CD4-positive, CD25-positive, alpha-beta regulatory T cell (primary cell): ENCODE data around the gene NEURL1. TPM values are rescaled to one million over a fixed set of nuclear protein-coding genes. Genes with fewer than 3 reads are reported as not detected.

Experiments used
- ATAC-seq, 2 donors: fragments of 150-1000 bp; cut with Tn5 transposase; one replicate each; pipeline ENCODE4 v1.10.0; 2021; ENCODE audit warnings: low read depth in 2 of 2, moderate number of reproducible peaks in 2 of 2, moderate library complexity in 1 of 2
- DNase-seq, 3 donors: peaks; one replicate each; pipeline versions ENCODE4 v3.0.0 to v3.0.0-alpha.2; 2012 to 2022; ENCODE audit warnings: mixed read lengths in 1 of 3
- H3K27ac ChIP-seq: one replicate; pipeline ENCODE4 v1.7.0; 2013; ENCODE audit warnings: mild to moderate bottlenecking, low read length; ENCODE audit not compliant: insufficient read depth, poor library complexity, severe bottlenecking
- H3K27me3 ChIP-seq: one replicate; pipeline ENCODE4 v1.7.0; 2013; ENCODE audit warnings: low read length; ENCODE audit not compliant: control insufficient read depth, insufficient read depth
- H3K36me3 ChIP-seq: one replicate; pipeline ENCODE4 v1.7.0; 2013; ENCODE audit warnings: mild to moderate bottlenecking, low read length, moderate library complexity; ENCODE audit not compliant: control insufficient read depth, insufficient read depth
- H3K4me1 ChIP-seq: 2 replicates; pipeline ENCODE4 v1.7.0; 2013; ENCODE audit warnings: mild to moderate bottlenecking, low read length; ENCODE audit not compliant: insufficient read depth, control insufficient read depth, poor library complexity, severe bottlenecking
- H3K4me3 ChIP-seq: one replicate; pipeline ENCODE4 v1.7.0; 2013; ENCODE audit warnings: low read depth, mild to moderate bottlenecking, low read length, moderate library complexity
- H3K9me3 ChIP-seq, 2 experiments: 1 replicate in 1 of 2; 2 replicates in 1 of 2; pipeline ENCODE4 v1.7.0; 2013; ENCODE audit warnings: low read length in 2 of 2, mild to moderate bottlenecking in 1 of 2, moderate library complexity in 1 of 2; ENCODE audit not compliant: control insufficient read depth in 2 of 2
- H3K27ac Mint-ChIP-seq, 3 donors: one replicate each; pipeline ENCODE4 v1.8.0; 2020 to 2022; ENCODE audit warnings: mild to moderate bottlenecking in 3 of 3, mixed read lengths in 3 of 3, moderate library complexity in 2 of 3
- H3K27me3 Mint-ChIP-seq: one replicate; pipeline ENCODE4 v1.8.0; 2022; ENCODE audit warnings: mild to moderate bottlenecking, mixed read lengths
- H3K36me3 Mint-ChIP-seq: one replicate; pipeline ENCODE4 v1.8.0; 2020; ENCODE audit warnings: mixed read lengths
- H3K4me1 Mint-ChIP-seq, 4 donors: one replicate each; pipeline ENCODE4 v1.8.0; 2020 to 2022; ENCODE audit warnings: mixed read lengths in 4 of 4, mild to moderate bottlenecking in 1 of 4
- H3K4me3 Mint-ChIP-seq, 4 donors: one replicate each; pipeline ENCODE4 v1.8.0; 2020 to 2022; ENCODE audit warnings: mild to moderate bottlenecking in 4 of 4, mixed read lengths in 4 of 4, moderate library complexity in 3 of 4
- H3K9me3 Mint-ChIP-seq, 7 donors: one replicate each; pipeline ENCODE4 v1.8.0; 2020 to 2022; ENCODE audit warnings: mixed read lengths in 7 of 7, mild to moderate bottlenecking in 3 of 7, moderate library complexity in 2 of 7
- polyA plus RNA-seq, 4 donors: library from polyadenylated mRNA; unstranded; fragments of 300-500 nt; fragmentation: Illumina TruSeq; gene quantifications; one replicate each; pipeline ENCODE4 v1.2.3, GENCODE V29; 2021
- total RNA-seq: library from RNA; stranded (reverse); gene quantifications from one replicate; pipeline ENCODE4 v1.2.3, GENCODE V29; 2022

Gene NEURL1
- total and polyA plus RNA-seq, 5 donors from 2014 or later: 0.29 to 1.1 (median 0.71) TPM

- H3K9me3 ChIP-seq: no peaks in the 10 kb centered on the region
- no peak overlapping the region for H3K4me3 Mint-ChIP-seq
- no peak overlapping the region for H3K27ac ChIP-seq
- no peaks in the 10 kb centered on the region for H3K27me3 Mint-ChIP-seq
- H3K36me3 ChIP-seq: peaks cover 26% of the 10 kb centered on the region
- H3K27ac Mint-ChIP-seq: peak overlapping the region in 1 of 3 donors; percentile 46
- H3K4me1 Mint-ChIP-seq: peaks cover 0 to 3% (median 0%) of the 10 kb centered on the region in 4 donors
- no peaks in the 10 kb centered on the region for H3K27me3 ChIP-seq
- DNase-seq (no peak), ATAC-seq (no peak)
- no peak overlapping the region for H3K4me3 ChIP-seq
- H3K36me3 Mint-ChIP-seq: peaks cover 22% of the 10 kb centered on the region
- no peaks in the 10 kb centered on the region for H3K9me3 Mint-ChIP-seq
- H3K4me1 ChIP-seq: no peaks in the 10 kb centered on the region
Observed at GRCh38 chr10:103612462-103613365, 119.2 kb downstream of the NEURL1 start.

- Mint-ChIP-seq H3K27ac (peak overlapping the region; percentile 24 to 72 (median 45)), H3K4me1 (peaks cover 0 to 3% (median 0%) of the 10 kb centered on the region in 4 donors), H3K36me3 (peaks cover 22% of the 10 kb centered on the region), H3K4me3 (no peak overlapping the region), H3K9me3 (no peaks in the 10 kb centered on the region), H3K27me3 (no peaks in the 10 kb centered on the region)
- Histone ChIP-seq H3K27me3 (no peaks in the 10 kb centered on the region), H3K27ac (no peak overlapping the region), H3K36me3 (peaks cover 26% of the 10 kb centered on the region), H3K4me3 (no peak overlapping the region), H3K4me1 (no peaks in the 10 kb centered on the region), H3K9me3 (no peaks in the 10 kb centered on the region)
- no peak for ATAC-seq
- DNase-seq: no peak
Observed at GRCh38 chr10:103613616-103614015, 120.1 kb downstream of the NEURL1 start.

GRCh38 chr10:103614306-103615158 is 121.0 kb downstream of the NEURL1 start:
- Histone ChIP-seq H3K36me3 (peaks cover 28% of the 10 kb centered on the region), H3K27me3 (no peaks in the 10 kb centered on the region), H3K4me1 (no peaks in the 10 kb centered on the region), H3K27ac (no peak overlapping the region), H3K4me3 (no peak overlapping the region), H3K9me3 (no peaks in the 10 kb centered on the region)
- H3K4me3 Mint-ChIP-seq: peak overlapping the region in 1 of 4 donors; percentile 85
- H3K27ac Mint-ChIP-seq: peak overlapping the region in 2 of 3 donors; percentile 33 to 45
- H3K27me3 Mint-ChIP-seq: no peaks in the 10 kb centered on the region
- no peaks in the 10 kb centered on the region for H3K9me3 Mint-ChIP-seq
- peaks cover 0 to 3% (median 0%) of the 10 kb centered on the region in 4 donors for H3K4me1 Mint-ChIP-seq
- H3K36me3 Mint-ChIP-seq: peaks cover 18% of the 10 kb centered on the region
- DNase-seq (no peak), ATAC-seq (no peak)

GRCh38 chr10:103616705-103617601 is 123.4 kb downstream of the NEURL1 start:
- no peak for ATAC-seq
- Histone ChIP-seq H3K36me3 (peaks cover 14% of the 10 kb centered on the region), H3K27me3 (no peaks in the 10 kb centered on the region), H3K27ac (no peak overlapping the region), H3K4me3 (no peak overlapping the region), H3K4me1 (no peaks in the 10 kb centered on the region), H3K9me3 (no peaks in the 10 kb centered on the region)
- Mint-ChIP-seq H3K27ac (no peak overlapping the region), H3K4me3 (no peak overlapping the region), H3K9me3 (no peaks in the 10 kb centered on the region), H3K27me3 (no peaks in the 10 kb centered on the region), H3K4me1 (peaks cover 0 to 3% (median 0%) of the 10 kb centered on the region in 4 donors), H3K36me3 (peaks cover 19% of the 10 kb centered on the region)
- DNase-seq: no peak

- Histone ChIP-seq H3K4me3 (no peak overlapping the region), H3K36me3 (peaks cover 10% of the 10 kb centered on the region), H3K27me3 (no peaks in the 10 kb centered on the region), H3K4me1 (no peaks in the 10 kb centered on the region), H3K27ac (no peak overlapping the region), H3K9me3 (no peaks in the 10 kb centered on the region)
- Mint-ChIP-seq H3K4me1 (peaks cover 0 to 3% (median 0%) of the 10 kb centered on the region in 4 donors), H3K36me3 (peaks cover 13% of the 10 kb centered on the region), H3K27me3 (no peaks in the 10 kb centered on the region), H3K4me3 (no peak overlapping the region), H3K9me3 (no peaks in the 10 kb centered on the region), H3K27ac (no peak overlapping the region)
- ATAC-seq (no peak), DNase-seq (no peak)
Observed at GRCh38 chr10:103617602-103618385, 124.3 kb downstream of the NEURL1 start.

GRCh38 chr10:103618575-103619423 is 125.3 kb downstream of the NEURL1 start:
- Histone ChIP-seq H3K4me1 (no peaks in the 10 kb centered on the region), H3K27ac (no peak overlapping the region)

More at GRCh38 chr10:103618575-103619423, 125.3 kb downstream of the NEURL1 start:
- Mint-ChIP-seq H3K27ac (no peak overlapping the region), H3K27me3 (no peaks in the 10 kb centered on the region), H3K4me3 (no peak overlapping the region), H3K4me1 (peaks cover 0 to 3% (median 0%) of the 10 kb centered on the region in 4 donors), H3K36me3 (peaks cover 13% of the 10 kb centered on the region), H3K9me3 (no peaks in the 10 kb centered on the region)
- no peaks in the 10 kb centered on the region for H3K27me3 ChIP-seq
- no peak for ATAC-seq
- H3K36me3 ChIP-seq: peaks cover 2% of the 10 kb centered on the region
- H3K4me3 ChIP-seq: no peak overlapping the region
- H3K9me3 ChIP-seq: no peaks in the 10 kb centered on the region
- no peak for DNase-seq
